Measurements from ENCODE around the gene ARFIP1.
"Not testable (repeated sequence)": the region's sequence is repeated elsewhere in the genome, so short reads cannot be mapped to it uniquely, and the experiment has no call there.

ARFIP1 gene

DNA sequence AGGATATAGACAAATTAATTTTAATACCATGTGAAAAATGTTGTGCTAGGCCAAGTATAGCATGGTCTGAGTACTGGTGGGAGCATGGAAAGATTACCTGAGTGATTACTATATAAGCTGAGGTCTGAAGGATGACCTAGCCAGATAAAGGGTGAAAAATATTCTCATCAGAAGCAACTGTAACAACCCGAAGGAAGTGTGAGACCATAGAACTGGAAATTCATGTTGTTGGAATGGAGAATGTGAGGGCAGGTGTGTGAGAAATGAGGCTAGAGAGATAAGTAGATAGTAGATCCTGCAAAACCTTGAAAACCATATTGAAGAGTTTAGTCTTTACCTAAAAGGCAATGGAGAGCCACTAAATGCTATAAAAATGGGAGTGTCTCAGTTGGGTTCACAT, 71.5 kb downstream of the ARFIP1 start:
- DNase-seq (ENCODE audit: low read depth) = no peak
- TF ChIP-seq, protein P1, sequence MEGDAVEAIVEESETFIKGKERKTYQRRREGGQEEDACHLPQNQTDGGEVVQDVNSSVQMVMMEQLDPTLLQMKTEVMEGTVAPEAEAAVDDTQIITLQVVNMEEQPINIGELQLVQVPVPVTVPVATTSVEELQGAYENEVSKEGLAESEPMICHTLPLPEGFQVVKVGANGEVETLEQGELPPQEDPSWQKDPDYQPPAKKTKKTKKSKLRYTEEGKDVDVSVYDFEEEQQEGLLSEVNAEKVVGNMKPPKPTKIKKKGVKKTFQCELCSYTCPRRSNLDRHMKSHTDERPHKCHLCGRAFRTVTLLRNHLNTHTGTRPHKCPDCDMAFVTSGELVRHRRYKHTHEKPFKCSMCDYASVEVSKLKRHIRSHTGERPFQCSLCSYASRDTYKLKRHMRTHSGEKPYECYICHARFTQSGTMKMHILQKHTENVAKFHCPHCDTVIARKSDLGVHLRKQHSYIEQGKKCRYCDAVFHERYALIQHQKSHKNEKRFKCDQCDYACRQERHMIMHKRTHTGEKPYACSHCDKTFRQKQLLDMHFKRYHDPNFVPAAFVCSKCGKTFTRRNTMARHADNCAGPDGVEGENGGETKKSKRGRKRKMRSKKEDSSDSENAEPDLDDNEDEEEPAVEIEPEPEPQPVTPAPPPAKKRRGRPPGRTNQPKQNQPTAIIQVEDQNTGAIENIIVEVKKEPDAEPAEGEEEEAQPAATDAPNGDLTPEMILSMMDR (IDR thresholded peaks at IDR 0.05; ENCODE audit: insufficient read depth, low read depth, low read length, missing control alignments) = no peak

DNA sequence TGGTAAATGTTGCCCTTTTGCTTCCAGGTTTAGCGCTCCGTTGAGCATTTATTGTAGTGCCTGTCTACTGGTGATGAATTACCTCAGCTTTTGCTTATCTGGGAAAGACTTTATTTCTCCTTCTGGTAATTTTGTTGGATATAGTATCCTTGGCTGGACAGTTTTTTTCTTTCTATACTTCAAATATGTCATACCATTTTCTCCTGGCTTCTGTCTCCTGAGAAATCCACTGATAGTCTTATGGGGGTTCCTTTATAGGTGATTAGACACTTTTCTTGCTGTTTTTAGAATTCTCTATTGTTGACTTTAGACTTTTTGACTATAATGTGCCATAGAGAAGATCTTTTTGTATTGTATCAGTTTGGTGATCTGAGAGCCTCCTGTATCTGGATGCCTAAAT, 73.5 kb downstream of the ARFIP1 start:
- no peak overlapping the region for H3K4me3 ChIP-seq (ENCODE audit: low read depth, low read length)
- TF ChIP-seq, protein P1 (IDR thresholded peaks at IDR 0.05; ENCODE audit: insufficient read depth, low read depth, low read length, missing control alignments) = no peak
- DNase-seq (ENCODE audit: low read depth) = no peak

More for the DNA sequence above, 71.5 kb downstream of the ARFIP1 start:
- no peak overlapping the region for H3K4me3 ChIP-seq (ENCODE audit: low read depth, low read length)

DNA sequence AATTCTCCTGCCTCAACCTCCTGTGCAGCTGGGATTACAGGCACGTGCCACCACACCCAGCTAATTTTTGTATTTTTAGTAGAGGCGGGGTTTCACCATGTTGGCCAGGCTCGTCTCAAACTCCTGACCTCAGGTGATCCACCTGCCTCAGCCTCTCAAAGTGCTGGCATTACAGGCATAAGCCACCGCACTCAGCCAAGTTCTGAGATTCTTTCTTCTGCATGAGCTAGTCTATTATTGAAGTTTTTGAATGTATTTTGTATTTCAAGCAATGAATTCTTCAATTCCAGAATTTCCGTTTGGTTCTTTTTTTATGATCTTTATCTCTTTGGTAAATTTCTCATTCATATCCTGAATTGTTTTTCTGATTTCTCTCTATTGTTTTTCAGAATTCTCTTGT, 74.3 kb downstream of the ARFIP1 start:
- not testable (repeated sequence) for H3K4me3 ChIP-seq (ENCODE audit: low read depth, low read length)

DNA sequence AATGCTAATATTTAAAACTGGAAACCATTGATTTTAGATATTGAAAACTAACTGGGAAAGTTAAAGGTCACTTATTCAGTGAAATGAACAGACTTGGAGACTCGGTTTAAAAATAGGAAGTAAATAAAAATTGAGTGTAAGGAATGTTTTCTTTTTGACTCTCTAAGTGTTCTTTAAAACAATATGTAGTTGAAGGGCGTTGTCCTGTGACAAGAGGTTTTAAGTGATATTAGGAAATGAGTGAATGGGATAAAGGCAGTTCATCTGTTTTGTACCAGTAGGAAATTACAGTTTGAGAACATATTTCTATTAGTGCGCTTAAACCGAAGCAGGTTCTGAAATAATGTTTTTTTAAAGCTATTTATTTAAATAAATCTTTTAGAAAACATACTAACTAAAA, 77.2 kb downstream of the ARFIP1 start:
- TF ChIP-seq, protein P1 (IDR thresholded peaks at IDR 0.05; ENCODE audit: insufficient read depth, low read depth, low read length, missing control alignments) = no peak
- H3K4me3 ChIP-seq (ENCODE audit: low read depth, low read length) = no peak overlapping the region
- DNase-seq (ENCODE audit: low read depth) = no peak

More for the DNA sequence above, 74.3 kb downstream of the ARFIP1 start:
- DNase-seq (ENCODE audit: low read depth) = not testable (repeated sequence)

DNA sequence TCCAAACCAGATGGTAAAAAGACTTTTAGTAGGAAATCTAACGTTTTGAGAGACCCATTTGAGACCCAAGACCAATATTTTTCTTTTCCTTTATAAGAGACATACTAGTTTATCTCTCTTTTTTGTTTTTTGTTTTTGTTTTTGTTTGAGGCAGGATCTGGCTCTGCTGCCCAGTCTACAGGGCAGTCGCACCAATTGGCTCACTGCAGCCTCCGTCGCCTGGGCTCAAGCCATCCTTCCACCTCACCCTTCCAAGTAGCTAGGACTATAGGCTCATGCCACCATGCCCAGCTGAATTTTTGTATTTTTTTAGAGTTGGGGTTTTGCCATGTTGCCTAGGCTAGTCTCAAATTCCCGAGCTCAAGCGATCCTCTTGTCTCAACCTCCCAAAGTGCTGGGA, 79.2 kb downstream of the ARFIP1 start:
- TF ChIP-seq, protein P1 (IDR thresholded peaks at IDR 0.05; ENCODE audit: insufficient read depth, low read depth, low read length, missing control alignments) = no peak

DNA sequence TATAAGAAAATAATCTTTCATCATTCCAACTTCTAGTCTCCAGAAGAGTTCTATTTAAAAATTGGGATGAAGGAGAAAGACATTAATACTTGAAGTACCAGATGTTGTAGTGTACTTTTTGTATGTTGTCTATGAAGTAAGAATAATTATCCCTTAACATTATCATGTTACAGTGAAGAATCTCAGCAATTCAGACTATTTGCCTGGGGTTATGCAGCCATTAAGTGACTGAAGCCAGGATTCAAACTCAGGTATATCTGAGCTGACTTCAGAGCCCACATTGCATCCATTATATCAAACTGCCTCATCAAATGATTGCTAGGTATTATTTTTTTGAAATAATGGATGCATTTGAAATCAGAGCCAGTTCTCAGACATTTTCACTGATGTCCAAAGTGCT, 80.3 kb downstream of the ARFIP1 start:
- TF ChIP-seq, protein P1 (IDR thresholded peaks at IDR 0.05; ENCODE audit: insufficient read depth, low read depth, low read length, missing control alignments) = no peak
- DNase-seq (ENCODE audit: low read depth) = no peak
- no peak overlapping the region for H3K4me3 ChIP-seq (ENCODE audit: low read depth, low read length)

More for the DNA sequence above, 79.2 kb downstream of the ARFIP1 start:
- no peak overlapping the region for H3K4me3 ChIP-seq (ENCODE audit: low read depth, low read length)
- DNase-seq (ENCODE audit: low read depth) = no peak

DNA sequence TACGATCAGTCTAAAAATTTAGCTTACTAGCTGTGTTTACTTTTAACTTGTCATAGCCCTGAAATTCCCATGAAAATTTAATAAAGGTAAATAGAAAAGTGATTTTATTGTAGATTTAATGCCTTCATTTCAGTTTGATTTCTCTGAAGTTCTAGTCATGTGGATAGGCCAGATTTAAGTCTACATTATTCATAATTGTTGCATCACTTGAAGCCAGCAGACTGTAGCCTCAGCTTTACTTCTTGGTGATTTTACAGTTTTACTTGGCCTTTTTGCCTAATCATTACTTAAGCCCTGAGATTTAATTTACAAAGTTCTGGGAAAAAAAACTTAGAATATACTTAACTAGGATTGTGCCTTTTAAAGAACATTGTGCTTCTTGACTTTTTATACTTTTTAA, 82.9 kb downstream of the ARFIP1 start:
- DNase-seq (ENCODE audit: low read depth) = no peak
- TF ChIP-seq, protein P1 (IDR thresholded peaks at IDR 0.05; ENCODE audit: insufficient read depth, low read depth, low read length, missing control alignments) = no peak
- no peak overlapping the region for H3K4me3 ChIP-seq (ENCODE audit: low read depth, low read length)

All from GM12865 (cell line).